Fibroblast of mammary gland (primary cell): ENCODE results near the gene DACT3.

Experiments
- DNase-seq: peaks from one replicate; pipeline ENCODE4 v3.0.0-alpha.2; 2010; ENCODE audit warnings: low read depth
- H3K4me3 ChIP-seq: 2 replicates; pipeline ENCODE4 v1.5.1; 2011; ENCODE audit warnings: low read depth, mild to moderate bottlenecking, low read length, moderate library complexity; ENCODE audit not compliant: control insufficient read depth
- CTCF ChIP-seq: conservative IDR thresholded peaks from 2 replicates; pipeline ENCODE4 v1.5.1; 2011; ENCODE audit warnings: low read depth, low read length, inconsistent platforms; ENCODE audit not compliant: control insufficient read depth, insufficient read depth

DACT3 gene

GRCh38 chr19:46620267-46620666 is 40.7 kb downstream of the DACT3 start:
- no peak for TF ChIP-seq CTCF
- no peak overlapping the region for H3K4me3 ChIP-seq
- no peak for DNase-seq

- TF ChIP-seq CTCF = no peak
- DNase-seq = peak; percentile 58
- H3K4me3 ChIP-seq = no peak overlapping the region
Measured at GRCh38 chr19:46618670-46619231, 42.2 kb downstream of the DACT3 start.

- no peak for TF ChIP-seq CTCF
- H3K4me3 ChIP-seq = no peak overlapping the region
Measured at GRCh38 chr19:46617601-46618000, 43.4 kb downstream of the DACT3 start.

GRCh38 chr19:46616631-46617322 is 44.2 kb downstream of the DACT3 start:
- DNase-seq = peak; percentile 74
- no peak overlapping the region for H3K4me3 ChIP-seq
- peak; percentile 22 for TF ChIP-seq CTCF

More at GRCh38 chr19:46617601-46618000, 43.4 kb downstream of the DACT3 start:
- DNase-seq = no peak

- H3K4me3 ChIP-seq = no peak overlapping the region
- no peak for DNase-seq
- TF ChIP-seq CTCF = no peak
Measured at GRCh38 chr19:46615966-46616365, 45.0 kb downstream of the DACT3 start.

- peak; percentile 77 for DNase-seq
- H3K4me3 ChIP-seq = no peak overlapping the region
- TF ChIP-seq CTCF = peak; percentile 85
Measured at GRCh38 chr19:46614114-46614722, 46.8 kb downstream of the DACT3 start.
